SKM-1 (cell line): ENCODE measurements around the gene TNNC1.
A peak's percentile ranks its signal among the peaks of the same experiment; 100 is the strongest.

Source experiments
- DNase-seq: peaks from one replicate; lab custom pipeline; 2025; ENCODE audit not compliant: unreplicated experiment; lab: John Stamatoyannopoulos, UW

Gene TNNC1

DNA sequence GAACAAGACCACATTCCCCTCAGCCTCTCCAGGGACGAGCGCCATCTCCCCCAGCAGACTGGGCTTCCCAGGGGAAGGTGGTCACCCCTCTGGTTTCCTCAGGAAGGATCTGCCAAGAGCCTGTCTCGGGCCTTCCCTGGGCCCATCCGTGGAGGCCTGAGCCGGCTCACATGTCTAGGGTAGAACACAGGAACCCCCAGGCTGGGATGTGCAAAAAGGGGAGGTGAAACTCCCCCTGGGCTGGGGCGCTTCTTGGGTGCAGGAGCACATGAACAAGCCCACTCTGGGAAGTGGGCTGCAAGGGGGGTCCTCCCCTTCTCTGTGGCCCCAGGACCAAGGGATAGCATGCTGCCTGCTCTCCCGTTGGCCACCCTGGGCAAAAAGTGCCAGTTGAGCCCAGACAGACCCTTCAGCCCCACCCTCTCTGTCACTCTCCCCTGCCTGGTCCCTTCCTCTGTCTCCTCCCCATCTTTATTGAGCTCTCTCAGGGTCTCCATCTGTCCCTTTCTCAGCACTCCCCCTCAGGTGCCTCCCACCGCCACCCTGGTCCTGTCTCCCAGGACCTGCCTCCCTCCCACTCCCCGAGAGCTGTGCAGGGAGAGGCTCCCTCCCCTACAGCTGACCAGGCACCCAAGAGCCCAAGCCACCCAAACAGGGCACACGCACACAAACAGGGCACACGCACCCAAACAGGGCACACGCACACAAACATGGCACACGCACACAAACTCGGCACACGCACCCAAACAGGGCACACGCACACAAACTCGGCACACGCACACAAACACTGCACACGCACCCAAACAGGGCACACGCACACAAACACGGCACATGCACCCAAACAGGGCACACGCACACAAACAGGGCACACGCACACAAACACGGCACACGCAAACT, 9.8 kb downstream of the TNNC1 start:
- DNase-seq: no peak

DNA sequence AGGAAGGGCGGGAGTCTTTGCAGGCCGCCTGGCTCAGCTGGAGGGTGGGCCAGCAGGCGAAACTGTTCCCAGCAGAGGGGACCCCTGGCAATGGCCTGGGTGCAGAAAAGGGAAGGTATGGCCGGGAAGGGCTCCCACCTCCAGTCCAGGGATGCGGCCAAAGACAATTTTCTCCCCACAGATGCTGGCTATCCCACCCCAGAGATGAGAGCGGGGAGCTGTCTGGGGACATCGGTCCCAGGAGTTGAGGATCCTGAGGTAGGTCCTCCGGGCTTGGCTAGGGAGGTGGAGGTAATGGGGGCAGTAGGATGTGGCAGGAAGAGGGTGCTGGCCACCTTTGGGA, 10.6 kb downstream of the TNNC1 start:
- DNase-seq: no peak

DNA sequence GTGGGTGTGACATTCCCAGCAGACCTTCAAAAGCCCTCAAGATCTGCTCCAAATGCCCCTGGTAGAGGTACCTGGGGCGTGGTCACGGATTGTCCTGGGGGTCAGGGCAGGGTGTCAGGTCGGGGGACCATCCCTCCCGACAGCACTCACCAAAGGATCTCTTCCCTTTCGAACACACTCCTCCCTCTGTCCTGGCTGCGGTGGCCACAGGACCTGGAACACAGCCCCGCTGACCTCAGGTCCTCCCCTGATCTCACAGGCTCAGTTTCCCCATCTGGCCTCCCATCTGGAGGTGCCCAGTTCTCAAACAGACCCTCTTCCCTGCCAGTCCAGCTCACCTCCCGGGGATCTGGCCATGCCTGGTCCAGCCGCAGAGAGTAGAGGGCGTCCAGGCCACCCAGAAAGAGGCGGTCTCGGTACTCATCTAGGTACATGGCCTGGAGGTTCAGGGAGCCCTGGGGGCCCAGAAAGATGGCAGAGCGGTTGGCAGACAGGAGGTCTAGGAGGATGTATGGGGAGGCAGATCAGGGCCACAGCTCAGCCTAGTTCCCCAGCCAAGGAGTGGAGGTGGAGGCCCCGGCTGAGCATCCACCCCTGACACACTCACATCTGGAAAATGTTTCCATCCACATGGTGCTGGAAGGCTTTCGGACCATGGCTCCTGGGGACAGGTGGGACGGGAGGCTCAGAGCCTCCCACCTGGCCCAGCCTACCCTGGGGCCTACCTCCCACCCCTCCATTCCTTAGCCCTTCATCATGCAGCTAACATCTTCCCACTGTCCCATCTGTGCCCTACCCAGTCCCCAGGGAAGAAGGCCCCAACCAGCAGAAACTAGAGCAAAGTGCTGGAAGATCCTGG, 11.2 kb downstream of the TNNC1 start:
- no peak for DNase-seq

DNA sequence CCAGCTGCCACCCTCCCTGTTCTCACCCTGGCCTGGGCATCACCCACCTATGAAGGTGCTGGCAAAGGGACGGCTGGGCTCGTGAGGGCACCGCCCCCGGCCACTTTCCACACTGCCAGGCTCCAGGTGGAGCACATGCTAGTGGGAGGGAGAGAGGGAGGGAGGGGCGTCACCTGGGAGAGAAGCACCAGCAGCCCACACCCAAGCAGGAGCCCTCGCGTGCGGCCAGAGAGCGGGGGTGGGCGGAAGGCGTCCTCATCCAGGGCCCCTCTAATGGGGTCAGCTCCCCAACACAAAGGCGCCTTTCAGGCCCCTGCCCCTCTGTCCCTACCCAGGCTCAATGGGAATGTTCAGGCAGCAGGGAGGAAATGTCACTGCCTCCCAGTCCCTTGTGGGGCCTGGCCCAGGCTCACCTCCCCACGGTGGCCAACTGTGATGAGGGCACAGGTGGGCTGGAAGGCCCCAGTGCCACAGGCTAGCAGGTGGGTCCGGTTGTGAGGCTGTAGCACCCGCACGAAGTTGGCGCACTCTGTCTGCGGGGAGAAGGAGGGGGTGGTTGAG, 12.0 kb downstream of the TNNC1 start:
- DNase-seq: no peak

DNA sequence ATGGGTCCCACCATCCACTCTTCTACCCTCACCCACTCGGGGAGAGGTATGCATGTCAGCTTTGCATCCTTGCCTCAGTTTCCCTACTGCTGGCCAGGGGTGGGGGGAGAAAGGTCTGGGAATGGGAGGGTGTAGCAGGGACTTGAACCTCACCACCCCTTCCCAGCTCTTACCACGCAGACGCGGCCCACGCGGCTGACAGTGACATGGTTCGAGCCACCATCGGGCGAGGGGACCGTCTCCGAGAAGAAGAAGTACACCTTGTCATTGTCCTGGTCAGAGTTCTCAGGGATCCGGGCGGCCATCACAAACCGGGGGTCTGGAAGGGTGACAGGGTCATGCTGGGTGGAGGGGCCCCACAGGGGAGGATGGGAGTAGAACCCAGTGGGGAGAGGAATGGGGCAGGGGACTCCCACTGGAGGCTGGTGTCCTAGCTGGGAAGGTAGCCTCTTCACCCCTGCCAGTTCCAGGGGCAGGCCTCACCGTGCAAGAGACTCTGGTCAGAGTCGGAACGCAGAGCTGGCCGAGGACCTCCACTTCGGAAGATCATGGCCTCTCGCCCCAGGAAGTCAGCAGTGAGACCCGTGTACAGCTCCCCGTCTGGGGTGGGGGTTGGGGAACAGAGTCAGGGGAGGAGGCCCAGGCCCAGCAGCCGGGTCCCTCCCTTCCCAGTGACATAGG, 12.6 kb downstream of the TNNC1 start:
- DNase-seq: no peak

DNA sequence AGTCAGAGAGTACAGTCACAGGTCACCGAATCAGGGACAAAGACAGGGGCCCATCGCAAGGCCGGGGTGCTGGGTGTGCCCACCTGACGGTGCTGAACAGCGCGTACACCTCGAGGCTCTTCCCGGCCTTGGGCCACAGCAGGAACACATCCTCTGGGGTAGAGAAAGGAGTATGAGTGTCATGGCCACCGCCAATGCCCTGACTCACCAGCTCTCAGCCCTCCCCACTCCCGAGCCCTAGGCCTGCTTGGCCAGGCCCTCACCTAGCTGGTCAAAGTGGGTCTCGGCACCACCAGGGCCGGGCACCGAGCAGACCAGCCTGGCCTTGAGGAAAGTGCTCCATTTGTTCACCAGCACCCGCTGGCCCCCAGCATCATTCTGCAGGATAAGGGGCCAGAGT, 13.2 kb downstream of the TNNC1 start:
- DNase-seq: no peak

DNA sequence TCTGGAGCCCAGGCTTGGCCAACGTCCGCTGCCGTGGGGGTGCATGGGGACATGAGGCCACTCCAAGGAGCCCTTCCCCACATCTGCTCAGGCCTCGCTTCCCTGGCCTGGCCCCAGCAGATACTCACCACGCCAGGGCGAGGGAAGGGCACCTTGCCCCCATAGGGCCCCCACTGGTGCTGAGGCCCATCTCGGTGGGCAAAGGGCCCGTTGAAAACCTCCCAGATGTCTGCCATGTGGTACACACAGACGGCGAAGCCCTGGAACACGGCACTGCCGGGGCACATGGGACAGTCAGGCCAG, 13.6 kb downstream of the TNNC1 start:
- DNase-seq: no peak

DNA sequence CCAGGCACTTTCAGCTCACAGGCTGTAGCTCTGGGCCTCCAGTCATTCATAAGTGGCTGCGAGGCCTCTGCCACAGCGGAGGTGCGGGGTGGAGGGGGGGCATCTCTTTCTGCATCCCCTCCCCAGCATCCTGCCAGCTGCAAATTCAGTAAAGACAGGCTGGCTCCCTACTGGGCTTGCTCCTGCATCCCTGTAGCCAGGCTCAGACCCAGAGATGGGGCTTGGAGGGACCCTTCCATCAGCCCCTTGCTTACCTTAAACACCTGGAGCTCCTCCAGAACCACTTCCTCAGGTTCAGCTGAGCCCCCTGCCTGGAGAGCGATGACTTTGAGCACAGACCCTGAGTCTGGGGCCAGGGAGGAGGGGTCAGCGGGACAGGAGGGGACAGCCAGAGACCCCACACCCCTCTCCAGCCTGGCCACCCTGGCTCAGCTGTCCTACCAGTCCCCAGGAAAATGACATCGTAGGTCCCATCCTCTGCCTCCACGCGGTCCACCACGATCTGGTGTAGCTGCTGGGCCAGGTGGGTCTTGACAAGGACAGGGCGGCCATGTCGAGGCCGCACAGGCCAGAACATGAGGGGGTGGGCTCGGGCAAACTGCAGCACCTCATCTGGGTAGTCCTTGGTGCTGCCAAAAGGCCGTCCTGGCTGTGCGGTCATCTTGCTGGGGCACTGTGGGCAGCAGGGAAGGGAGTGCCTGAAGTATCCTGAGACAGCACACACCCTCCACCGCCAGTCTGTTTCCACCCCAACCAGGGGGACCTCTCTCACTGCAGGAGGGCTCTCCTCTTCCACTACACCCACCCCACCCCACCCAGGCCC, 14.2 kb downstream of the TNNC1 start:
- no peak for DNase-seq

DNA sequence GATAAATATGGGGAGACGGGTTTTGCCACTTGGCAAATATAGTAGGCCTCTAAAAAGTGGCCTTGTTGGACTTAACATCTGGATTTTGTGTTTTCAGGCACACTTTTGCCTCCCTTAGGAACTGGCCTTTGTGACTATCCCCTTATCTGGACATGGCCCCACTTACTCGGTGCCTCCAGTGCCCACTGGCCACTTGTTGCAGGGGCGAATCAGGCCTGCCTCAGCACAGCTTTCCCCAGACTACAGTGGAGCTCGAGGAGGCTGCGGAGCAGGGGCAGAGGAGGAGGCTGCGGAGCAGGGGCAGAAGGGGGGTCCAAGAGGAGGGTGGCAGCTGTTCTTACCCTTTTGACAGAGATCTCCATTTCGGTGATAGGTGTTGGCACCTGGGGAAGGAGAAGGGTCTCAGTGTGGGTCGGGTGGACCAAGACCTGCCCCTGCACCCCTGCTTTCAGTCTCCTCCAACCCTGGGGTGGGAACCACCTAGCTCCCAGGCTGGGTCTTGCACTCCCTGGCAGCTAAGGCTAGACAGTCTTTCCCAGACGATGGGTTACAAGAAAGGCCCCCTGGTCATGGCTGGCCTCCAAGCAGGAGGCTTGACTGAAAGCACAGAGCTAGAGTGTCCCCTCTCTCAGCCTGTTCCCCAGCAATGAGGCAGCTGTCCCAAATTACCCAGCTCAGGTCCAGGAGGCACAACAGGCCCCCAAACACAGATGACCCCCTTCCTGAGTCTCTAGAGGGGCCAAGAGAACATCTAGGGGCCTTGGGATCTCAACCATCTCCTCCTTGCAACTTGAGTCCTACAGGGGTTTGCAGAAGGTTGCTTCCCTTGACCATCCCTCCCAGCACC, 15.0 kb downstream of the TNNC1 start:
- DNase-seq: no peak

DNA sequence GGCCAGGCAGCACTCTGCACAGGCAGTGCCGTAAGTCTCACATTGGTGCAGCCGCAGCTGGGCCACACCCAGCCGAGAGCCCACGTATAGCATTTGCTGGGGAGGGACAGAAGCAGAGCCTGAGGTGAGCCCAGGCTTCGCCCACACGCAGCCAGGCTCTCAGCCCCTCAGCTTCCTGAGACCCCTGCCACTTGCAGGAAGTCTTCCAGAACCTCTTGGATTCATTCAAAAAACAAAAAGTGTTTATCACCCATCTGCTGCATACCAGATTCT, 15.8 kb downstream of the TNNC1 start:
- no peak for DNase-seq

DNA sequence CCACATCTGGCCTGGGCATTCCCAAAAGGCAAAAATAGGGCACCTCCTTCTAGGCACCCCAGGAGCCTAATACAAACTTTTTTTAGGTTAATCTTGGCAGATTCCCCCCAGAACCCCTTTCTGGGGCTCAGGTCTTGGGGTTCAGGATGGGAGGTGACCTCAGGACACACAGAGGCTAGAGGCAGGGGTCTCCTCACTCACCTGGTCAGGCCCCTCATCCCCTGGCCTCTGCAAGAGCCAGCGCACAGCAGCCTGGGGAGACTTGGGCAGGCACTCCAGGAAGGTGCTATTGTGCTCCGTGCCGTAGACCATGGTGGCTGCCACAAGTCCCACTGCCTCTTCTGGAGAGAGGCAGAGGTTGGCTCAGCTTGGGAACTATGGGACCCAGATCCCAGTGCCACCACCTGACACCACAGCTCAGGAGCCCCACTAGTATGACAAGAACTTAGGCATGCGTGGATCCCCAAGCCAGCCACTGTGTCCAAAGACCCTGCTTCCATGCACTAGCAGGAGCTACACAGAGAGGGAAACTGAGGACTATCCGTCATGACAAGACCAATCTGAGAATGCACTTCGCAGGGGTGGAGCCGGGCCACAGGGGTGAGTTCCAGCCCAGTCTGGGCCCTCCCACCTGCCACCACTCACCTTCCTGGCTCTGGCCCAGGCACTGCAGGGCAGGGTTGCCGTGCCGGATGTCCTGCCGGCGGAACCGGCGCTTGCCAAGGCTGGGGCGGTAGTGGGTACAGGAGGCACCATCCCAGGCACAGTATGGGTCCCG, 16.3 kb downstream of the TNNC1 start:
- DNase-seq: no peak

DNA sequence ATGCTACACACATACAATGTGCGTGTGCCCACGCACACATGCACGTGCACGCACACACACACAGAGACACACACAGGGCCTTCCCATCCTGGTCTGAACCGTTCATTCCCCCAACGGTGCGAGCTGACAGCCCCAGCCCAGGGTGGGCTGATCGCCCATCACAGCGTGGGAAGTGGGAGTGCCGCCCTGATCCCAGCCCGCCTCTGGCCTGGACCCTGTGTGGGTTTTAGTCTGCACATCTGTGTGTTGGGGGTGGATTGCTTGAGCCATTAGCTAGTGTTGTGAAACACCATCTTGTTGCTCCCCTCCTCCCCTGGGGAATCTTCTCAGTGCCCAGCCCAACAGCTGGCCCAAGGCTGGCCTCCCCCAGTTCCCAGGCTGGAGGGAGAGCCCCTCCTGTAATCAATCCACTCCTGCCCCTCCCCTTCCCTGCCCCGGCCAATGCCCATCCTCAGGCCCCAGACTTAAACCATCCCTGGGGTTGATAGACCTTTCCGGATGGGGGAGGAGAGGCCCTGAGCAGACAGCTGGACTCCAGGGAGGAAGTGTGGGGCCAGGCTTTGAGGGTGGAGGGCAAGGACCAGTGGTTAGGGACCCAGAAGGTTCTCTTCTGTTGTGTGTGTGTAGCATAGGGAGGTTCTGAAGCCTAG, 17.2 kb downstream of the TNNC1 start:
- peak; percentile 74 for DNase-seq

DNA sequence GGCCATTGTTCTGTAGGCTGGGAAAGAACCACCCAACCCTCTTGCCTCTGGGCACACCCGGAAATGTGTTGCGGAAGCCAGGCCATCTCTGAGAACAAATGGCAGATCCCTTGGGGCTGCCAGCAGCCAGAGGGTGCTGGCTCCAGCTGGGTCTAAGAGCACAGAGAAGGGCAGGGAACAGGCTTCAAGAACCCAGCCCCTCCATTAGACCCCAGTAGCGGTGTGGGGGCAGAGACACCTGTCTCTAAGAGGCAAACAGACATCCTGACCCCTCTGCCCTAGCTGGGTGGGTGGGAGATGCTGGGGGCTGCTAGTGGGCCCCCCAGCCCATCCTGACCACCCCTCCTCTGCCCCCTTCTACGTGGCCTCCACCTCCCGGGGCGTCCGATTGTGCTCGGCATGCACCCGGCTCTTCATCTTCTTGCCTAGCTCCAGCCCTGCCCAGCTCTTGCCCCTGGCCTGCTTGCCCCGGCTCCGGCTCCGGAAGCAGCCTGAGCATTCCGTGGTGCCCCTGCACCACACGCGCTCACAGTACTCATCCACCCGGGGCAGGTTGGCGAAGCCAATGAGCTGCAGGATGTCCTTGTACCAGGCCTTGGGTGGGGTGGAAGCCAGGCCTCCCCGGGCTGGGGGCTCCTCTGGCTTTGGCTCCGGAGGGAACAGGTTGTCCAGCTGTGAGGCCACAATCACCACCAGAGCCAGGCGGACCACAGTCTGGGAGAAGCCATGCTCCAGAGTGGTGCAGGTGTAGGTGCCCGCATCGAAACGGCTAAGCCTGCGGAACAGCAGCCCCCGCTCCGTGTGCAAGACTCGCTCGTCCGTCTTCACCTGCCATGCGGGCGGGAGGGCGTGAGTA, 18.4 kb downstream of the TNNC1 start:
- no peak for DNase-seq

DNA sequence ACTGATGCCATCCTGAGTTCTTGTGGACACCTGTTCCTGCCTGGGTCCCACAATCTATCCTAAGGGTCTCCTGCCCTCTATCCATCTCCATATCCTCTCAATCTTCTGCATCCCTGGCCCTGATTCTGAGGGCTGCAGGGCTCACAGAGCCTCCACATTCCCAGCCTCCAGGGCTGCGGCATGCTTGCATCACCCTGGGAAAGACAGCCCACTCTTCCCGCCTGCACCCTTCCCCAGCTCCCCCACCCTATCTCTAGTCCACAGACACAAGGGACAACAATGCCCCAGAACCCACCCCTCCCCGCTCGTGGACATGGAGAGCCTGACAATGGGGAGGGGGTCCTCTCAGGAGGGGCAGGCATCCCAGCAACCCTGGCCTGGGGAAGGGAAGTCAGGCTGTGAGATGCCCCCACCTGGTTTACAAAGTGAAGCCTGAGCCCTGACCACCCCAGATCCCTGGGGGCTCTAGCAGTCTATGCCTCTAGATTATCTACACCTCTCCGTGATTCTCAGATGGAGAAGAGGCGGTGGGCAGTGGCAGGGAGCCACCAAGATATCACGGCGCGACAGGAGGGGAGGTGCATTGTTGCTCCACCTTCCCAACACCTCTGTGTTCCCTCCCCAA, 19.2 kb downstream of the TNNC1 start:
- DNase-seq: no peak

DNA sequence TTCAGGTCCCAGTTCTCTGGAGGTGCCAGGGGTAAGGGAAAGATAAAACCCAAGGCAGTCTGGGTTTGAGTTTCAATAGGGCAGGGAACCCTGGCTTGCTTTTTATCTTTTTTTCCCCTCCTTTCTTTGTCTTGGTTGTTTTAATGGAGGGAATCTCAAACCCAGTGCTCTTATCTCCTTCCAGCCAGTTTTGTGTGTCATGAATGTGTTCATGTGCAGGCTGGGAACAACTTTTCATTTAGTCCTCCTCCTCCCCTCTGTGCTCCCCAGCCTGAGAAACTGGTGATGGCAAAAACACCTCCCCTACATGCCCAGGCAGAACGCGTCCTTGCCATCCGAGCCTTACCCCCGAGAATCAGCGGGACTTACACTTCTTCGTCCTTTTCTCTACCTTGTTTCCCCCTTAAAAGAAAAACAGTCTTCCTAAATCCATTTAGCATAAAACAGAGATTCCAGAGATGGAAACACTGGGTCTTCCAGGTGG, 19.8 kb downstream of the TNNC1 start:
- DNase-seq: no peak

DNA sequence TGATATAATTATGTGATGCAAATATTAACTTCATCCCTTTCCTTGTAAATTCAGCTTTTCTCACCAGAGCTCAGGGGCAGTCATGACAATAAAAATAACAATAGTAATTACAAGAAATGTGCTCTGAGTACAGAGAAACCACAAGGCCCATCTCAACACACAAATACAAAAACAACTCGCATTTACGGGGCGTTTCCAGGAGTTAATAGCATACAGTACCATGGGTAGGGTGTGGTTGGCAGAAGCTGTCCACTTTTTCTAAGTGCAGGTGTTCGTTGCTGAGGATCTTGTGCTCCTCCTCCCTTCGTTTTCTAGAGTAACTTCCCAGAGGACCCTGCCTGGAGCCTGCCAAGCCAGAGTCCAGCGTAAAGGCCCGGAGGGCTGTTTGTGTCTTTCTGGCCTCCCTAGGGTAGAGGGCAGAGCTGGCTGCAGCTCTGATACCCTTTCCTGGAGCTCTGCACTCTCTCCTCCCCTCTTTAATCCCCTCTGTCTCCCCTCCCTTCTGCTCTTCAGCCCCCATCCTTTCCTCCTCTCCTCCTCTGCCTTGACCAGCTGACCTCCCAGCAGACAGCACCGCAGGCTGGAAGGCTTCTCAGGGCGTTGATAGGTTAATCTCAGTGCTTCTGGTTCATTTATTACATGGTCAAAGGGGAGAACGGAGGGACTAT, 20.4 kb downstream of the TNNC1 start:
- no peak for DNase-seq

DNA sequence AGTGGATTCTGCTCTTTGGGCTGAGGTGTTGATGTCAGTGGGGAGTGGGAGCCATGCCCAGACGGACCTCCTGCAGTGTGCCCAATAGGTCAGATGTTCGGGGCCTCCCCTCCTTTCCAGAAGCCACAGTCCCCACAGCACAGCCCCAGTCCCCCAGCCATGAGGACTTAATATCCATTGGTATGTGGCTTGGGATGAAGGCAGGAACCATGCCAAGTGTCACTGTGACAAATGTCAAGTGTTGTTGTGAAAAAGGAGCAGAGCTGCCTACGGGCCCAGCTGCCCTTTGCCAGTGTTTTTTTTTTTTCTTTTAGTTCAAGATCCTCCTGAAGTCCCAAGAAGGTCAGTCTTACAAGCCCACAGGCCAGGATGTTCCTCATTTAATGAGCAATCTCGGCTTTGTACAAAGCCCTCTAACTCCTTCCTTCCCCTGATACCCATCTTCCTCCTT, 21.1 kb downstream of the TNNC1 start:
- DNase-seq: no peak
